22Rv1 (cell line): ENCODE measurements around the gene ANKRD33.

Source experiments
- ZFX ChIP-seq: fragments of 450-650 bp; IDR thresholded peaks from 2 replicates; pipeline ENCODE4 v1.6.1; 2017; ENCODE audit warnings: antibody characterized with exemption, borderline replicate concordance
- TF ChIP-seq, protein P1 (sequence below): fragments of 450-650 bp; IDR thresholded peaks from 2 replicates; pipeline ENCODE4 v1.5.1; 2017; ENCODE audit warnings: mild to moderate bottlenecking

DNA sequence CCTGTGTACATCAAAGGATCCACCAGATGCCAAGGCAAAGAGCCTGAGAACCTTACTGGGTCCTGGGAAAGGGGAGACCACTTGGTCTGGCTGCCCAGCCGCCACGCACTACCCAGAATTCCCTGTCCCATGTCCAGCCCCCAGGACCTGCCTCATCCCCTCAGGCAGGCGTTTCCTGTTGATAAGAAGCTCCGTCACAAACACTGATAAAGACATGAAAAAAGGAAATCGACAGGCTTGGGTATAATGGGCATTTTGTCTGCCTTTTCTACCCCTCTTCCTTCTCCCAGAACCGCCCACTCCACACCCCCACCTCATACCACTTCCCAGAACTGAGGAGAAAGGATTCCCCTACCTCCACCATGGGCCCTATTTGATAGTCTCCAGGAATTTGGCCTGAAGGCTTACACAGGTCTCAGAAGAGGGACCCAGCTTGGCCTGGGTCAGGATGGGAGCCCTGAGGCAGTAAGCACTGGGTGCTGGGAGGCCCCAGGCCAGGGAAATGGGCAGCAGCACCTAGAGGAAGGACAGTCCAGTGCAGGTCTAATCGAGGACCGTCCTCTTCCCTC lies 38.2 kb downstream of the ANKRD33 start:
- TF ChIP-seq, protein P1, sequence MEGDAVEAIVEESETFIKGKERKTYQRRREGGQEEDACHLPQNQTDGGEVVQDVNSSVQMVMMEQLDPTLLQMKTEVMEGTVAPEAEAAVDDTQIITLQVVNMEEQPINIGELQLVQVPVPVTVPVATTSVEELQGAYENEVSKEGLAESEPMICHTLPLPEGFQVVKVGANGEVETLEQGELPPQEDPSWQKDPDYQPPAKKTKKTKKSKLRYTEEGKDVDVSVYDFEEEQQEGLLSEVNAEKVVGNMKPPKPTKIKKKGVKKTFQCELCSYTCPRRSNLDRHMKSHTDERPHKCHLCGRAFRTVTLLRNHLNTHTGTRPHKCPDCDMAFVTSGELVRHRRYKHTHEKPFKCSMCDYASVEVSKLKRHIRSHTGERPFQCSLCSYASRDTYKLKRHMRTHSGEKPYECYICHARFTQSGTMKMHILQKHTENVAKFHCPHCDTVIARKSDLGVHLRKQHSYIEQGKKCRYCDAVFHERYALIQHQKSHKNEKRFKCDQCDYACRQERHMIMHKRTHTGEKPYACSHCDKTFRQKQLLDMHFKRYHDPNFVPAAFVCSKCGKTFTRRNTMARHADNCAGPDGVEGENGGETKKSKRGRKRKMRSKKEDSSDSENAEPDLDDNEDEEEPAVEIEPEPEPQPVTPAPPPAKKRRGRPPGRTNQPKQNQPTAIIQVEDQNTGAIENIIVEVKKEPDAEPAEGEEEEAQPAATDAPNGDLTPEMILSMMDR, result no peak
- TF ChIP-seq ZFX, result no peak
